ENCODE data around the gene VAT1.

GRCh38 chr17:43051969-43052368, 29.8 kb upstream of the VAT1 start:
- TF ChIP-seq CTCF (IDR thresholded peaks at IDR 0.05) (no peak), POLR2A (IDR thresholded peaks at IDR 0.05) (no peak), EP300 (IDR thresholded peaks at IDR 0.05) (no peak)

All from sigmoid colon (tissue), 4 donors.